Measurements from ENCODE around the gene OXTR. TPM values are rescaled to one million over a fixed set of nuclear protein-coding genes. Genes with fewer than 3 reads are reported as not detected.
A peak's percentile ranks its signal among the peaks of the same experiment; 100 is the strongest.

The OXTR gene
- total and polyA plus RNA-seq, 12 donors = 0.09 to 1.3 (median 0.31) TPM; not detected in 1

DNA sequence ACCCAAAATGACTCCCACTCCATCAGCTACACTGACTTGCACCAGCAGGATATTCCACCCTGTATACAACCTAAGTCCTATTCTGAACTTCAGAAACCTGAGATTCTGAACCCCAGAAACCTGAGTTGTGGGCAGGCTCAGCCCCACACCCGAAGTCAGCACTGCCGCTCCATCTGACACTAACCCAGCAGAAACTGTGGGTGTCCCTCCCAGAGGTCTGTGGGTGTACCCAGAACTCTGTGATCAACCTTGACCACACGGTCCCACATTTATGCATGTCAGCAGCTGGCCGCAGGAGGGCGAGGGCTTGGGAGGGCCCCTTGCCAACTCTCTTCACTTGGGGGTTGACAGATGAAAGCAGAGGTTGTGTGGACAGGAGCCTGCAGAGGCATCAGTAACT, 9.3 kb downstream of the OXTR start:
- intact Hi-C loops (cut with DNase I) = no loop called here
- no peak overlapping the region for H3K4me3 ChIP-seq
- TF ChIP-seq, protein P1, sequence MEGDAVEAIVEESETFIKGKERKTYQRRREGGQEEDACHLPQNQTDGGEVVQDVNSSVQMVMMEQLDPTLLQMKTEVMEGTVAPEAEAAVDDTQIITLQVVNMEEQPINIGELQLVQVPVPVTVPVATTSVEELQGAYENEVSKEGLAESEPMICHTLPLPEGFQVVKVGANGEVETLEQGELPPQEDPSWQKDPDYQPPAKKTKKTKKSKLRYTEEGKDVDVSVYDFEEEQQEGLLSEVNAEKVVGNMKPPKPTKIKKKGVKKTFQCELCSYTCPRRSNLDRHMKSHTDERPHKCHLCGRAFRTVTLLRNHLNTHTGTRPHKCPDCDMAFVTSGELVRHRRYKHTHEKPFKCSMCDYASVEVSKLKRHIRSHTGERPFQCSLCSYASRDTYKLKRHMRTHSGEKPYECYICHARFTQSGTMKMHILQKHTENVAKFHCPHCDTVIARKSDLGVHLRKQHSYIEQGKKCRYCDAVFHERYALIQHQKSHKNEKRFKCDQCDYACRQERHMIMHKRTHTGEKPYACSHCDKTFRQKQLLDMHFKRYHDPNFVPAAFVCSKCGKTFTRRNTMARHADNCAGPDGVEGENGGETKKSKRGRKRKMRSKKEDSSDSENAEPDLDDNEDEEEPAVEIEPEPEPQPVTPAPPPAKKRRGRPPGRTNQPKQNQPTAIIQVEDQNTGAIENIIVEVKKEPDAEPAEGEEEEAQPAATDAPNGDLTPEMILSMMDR (IDR thresholded peaks at IDR 0.05) = no peak
- TF ChIP-seq POLR2A (IDR thresholded peaks at IDR 0.05) = no peak
- H3K27ac ChIP-seq = no peak overlapping the region
- no peaks in the 10 kb centered on the region for H3K36me3 ChIP-seq (replicated peaks in 1 of 2)
- 86 to 92% (median 91%) methylated on average over 5 of the region's 5 CpGs for WGBS, 4 donors
- DNase-seq = peak in 2 of 7 donors; percentile 11 to 12
- no peaks in the 10 kb centered on the region for H3K4me1 ChIP-seq (replicated peaks in 1 of 2)
- H3K27me3 ChIP-seq = no peaks in the 10 kb centered on the region
- H3K9me3 ChIP-seq (replicated peaks in 1 of 3) = no peaks in the 10 kb centered on the region

DNA sequence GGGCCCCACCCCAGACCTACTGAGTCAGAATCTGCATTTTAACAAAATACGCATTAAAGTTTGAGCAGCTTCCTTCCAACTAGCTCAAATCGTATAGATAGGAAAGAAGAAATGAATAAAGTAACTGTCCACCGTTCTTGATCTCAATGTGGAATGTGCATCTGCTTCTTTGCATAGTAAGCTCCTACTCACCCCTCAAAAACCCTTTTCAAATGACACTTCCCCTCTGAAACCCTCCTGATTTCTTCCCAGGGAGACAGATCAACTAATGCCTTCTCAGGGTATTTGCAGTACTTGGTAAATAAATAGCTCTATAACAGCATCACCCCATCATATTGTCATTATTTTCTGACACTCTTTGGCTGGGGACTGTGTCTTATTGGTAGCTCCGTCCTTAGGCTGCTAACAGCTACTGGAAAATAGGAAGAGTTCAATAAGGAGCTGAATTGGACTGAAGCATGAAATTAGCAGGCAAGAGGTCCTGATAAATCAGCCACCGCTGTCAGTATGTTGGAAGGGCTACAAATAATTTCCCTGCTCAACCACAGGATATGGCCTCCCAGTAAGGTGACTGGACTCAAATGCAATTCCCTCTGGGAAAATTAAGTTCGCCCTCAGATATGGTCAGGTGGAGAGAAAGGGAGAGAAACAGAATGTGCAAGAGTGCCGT, 10.2 kb downstream of the OXTR start:
- no peaks in the 10 kb centered on the region for H3K36me3 ChIP-seq (replicated peaks in 1 of 2)
- H3K27ac ChIP-seq = no peak overlapping the region
- DNase-seq = peak in 1 of 7 donors; percentile 7
- no peaks in the 10 kb centered on the region for H3K27me3 ChIP-seq
- no peak overlapping the region for H3K4me3 ChIP-seq
- H3K4me1 ChIP-seq (replicated peaks in 1 of 2) = no peaks in the 10 kb centered on the region
- no peaks in the 10 kb centered on the region for H3K9me3 ChIP-seq (replicated peaks in 1 of 3)
- TF ChIP-seq, protein P1 (IDR thresholded peaks at IDR 0.05) = no peak
- TF ChIP-seq POLR2A (IDR thresholded peaks at IDR 0.05) = no peak
- intact Hi-C loops (cut with DNase I) = no loop called here
- WGBS, 4 donors = 82 to 84% (median 82%) methylated on average over 7 of the region's 7 CpGs

DNA sequence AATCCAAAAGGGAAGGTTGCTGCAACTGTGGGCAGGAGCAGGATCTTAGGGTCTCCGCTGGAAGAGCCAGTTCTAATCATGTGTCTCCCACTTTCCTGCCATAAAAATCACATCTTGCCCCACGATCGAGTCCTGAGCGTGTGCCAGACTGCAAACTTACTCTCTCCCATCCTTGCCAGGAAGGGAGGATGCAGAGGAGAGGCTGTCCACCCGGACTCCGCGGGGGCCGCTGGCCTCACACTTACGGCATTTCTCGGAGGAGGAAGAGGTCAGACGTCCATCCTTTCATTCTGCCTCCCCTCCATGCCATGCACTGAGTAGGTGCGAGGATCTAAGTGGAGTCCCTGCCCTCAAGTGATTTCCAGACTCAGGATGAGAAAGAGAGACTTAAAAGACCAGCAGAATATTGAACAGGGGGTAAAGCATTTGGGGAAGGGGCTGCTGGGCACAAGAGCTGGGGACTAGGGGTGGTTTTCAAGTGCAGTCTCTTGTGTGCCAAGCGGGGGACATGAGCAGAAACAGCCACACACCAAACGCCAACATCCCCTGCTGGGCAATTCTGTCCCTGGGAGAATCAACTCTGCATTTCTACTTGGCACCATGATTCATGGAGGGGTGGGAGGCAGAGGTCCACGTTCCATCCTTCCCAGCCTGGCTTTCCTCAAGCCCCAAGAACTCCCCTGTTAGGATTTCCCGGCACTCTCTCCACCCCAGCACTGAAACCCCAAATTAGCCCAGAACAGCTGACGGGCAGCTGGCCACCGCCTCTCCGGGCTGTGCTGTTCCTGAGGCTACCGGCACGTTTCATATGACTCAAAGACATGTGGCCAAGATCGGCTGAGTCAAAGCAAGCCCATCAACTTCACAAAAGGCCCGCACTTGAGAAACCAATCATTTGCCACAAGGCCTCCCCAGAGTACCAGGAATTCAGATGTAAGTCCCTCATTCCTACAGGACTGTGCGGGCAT, 11.6 kb downstream of the OXTR start:
- Histone ChIP-seq H3K4me3 (no peak overlapping the region), H3K36me3 (replicated peaks in 1 of 2) (no peaks in the 10 kb centered on the region), H3K27me3 (no peaks in the 10 kb centered on the region), H3K4me1 (replicated peaks in 1 of 2) (no peaks in the 10 kb centered on the region), H3K9me3 (replicated peaks in 1 of 3) (no peaks in the 10 kb centered on the region), H3K27ac (no peak overlapping the region)
- intact Hi-C loops (cut with DNase I) = no loop called here
- peak in 2 of 7 donors; percentile 8 to 20 for DNase-seq
- TF ChIP-seq POLR2A (IDR thresholded peaks at IDR 0.05) = no peak
- TF ChIP-seq, protein P1 (IDR thresholded peaks at IDR 0.05) = no peak
- WGBS, 4 donors = 80 to 87% (median 87%) methylated on average over 15 to 24 of the region's 24 CpGs

DNA sequence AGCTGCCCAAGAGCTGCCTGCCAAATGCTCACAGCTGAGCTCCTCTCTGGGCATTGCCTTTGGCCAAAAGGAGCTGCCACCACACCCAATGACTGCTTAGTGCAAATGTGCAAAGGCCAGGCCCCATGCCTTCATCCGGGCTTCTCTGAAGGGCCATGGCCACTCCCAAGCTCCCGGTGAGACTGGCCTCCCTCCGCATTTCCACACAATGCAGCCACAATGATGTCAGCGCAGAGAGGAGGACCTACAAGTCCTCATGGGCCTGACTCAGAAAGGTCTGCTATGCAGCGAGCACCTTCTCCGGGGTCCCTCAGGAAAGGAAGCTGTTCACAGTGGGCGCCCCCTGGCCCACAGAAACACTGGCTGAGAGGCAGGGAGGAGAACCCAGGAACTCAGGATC, 12.7 kb downstream of the OXTR start:
- WGBS, 4 donors = 76 to 100% (median 87%) methylated on average over 1 to 7 of the region's 7 CpGs
- peak in 1 of 7 donors; percentile 35 for DNase-seq
- no peaks in the 10 kb centered on the region for H3K9me3 ChIP-seq (replicated peaks in 1 of 3)
- intact Hi-C loops (cut with DNase I) = no loop called here
- no peaks in the 10 kb centered on the region for H3K4me1 ChIP-seq (replicated peaks in 1 of 2)
- TF ChIP-seq, protein P1 (IDR thresholded peaks at IDR 0.05) = no peak
- TF ChIP-seq POLR2A (IDR thresholded peaks at IDR 0.05) = no peak
- H3K4me3 ChIP-seq = no peak overlapping the region
- no peak overlapping the region for H3K27ac ChIP-seq
- H3K27me3 ChIP-seq = no peaks in the 10 kb centered on the region
- no peaks in the 10 kb centered on the region for H3K36me3 ChIP-seq (replicated peaks in 1 of 2)
